Urinary bladder (tissue), 4 donors: ENCODE data around the gene COL5A2. TPM values are rescaled to one million over a fixed set of nuclear protein-coding genes. Genes with fewer than 3 reads are reported as not detected.

Source experiments
- DNase-seq: peaks from one replicate; pipeline ENCODE4 v3.0.0-alpha.2; 2015; ENCODE audit errors: extremely low spot score
- H3K27ac ChIP-seq: one replicate; pipeline ENCODE4 v1.5.1; 2013; ENCODE audit warnings: low read depth, mild to moderate bottlenecking, moderate library complexity
- H3K36me3 ChIP-seq: one replicate; pipeline ENCODE4 v1.6.1; 2013; ENCODE audit warnings: mild to moderate bottlenecking, moderate library complexity; ENCODE audit not compliant: insufficient read depth
- H3K4me1 ChIP-seq: one replicate; pipeline ENCODE4 v1.6.1; 2013; ENCODE audit warnings: mild to moderate bottlenecking, moderate library complexity; ENCODE audit not compliant: insufficient read depth
- H3K4me3 ChIP-seq: one replicate; pipeline ENCODE4 v1.5.1; 2013; ENCODE audit warnings: low read depth, low read length
- WGBS: extraction: QIAGEN DNeasy Blood & Tissue Kit; methylation state at CpG from one replicate; pipeline ENCODE4 v1.1.7; 2013; 5-methylcytosine and 5-hydroxymethylcytosine counted together
- polyA plus RNA-seq: library from polyadenylated mRNA; stranded (reverse); fragments of 200-250 nt; gene quantifications from one replicate; pipeline ENCODE4 v1.2.3, GENCODE V29; 2013
- total RNA-seq: library from RNA; depleted of rRNA; stranded (reverse); fragments of >200 nt; gene quantifications from one replicate; pipeline ENCODE4 v1.2.3, GENCODE V29; 2014
- donor health status: healthy with polysubstance abuse.
- donor health status: healthy.

COL5A2 gene
- total and polyA plus RNA-seq, 2 donors: 112 to 964 TPM

DNA sequence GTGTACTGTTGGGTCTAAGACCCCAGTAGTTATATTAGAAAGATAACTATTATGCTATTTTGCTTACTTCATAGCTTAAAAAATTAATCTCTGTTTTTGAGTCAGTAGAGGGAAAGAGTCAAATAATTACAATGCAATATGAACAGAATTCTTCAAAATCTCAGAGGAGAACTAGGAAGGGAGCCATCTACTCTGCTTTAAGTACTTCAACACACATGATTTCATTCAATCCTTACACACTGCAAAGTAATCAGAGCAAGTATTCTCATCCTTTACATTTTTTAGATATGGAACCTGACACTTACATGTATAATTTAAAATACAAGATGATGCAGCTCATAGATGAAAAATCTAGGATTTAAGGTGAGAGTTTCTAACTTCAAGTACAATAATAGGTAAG lies 27.7 kb downstream of the COL5A2 start:
- DNase-seq: no peak
- H3K4me3 ChIP-seq: no peak overlapping the region
- H3K27ac ChIP-seq: no peak overlapping the region
- H3K4me1 ChIP-seq: no peaks in the 10 kb centered on the region
- no peaks in the 10 kb centered on the region for H3K36me3 ChIP-seq

DNA sequence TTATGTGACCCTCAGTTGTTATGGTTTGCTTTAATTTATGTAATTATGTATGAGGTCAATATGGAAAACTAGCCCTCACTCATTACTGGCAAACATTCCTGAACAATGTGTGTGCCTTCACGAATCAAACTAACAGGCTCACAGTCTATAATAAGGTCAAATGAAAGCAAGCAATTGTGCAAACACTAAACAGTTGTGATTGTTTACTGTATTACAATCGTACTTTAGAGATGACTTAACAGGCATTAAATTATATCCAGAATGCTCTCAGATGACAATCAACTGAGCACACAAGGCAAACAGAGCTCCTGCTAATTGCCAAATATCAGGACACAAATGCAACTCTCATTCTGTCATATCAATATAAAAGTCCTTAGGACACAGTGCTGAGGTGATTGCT lies 29.5 kb downstream of the COL5A2 start:
- Histone ChIP-seq H3K4me1 (no peaks in the 10 kb centered on the region), H3K27ac (no peak overlapping the region), H3K4me3 (no peak overlapping the region), H3K36me3 (no peaks in the 10 kb centered on the region)
- WGBS: 9% methylated on average over 2 of the region's 2 CpGs
- DNase-seq: no peak

GRCh38 chr2:189147989-189148388 lies 31.6 kb downstream of the COL5A2 start:
- DNase-seq: no peak
- Histone ChIP-seq H3K4me3 (no peak overlapping the region), H3K36me3 (no peaks in the 10 kb centered on the region), H3K27ac (no peak overlapping the region), H3K4me1 (no peaks in the 10 kb centered on the region)
- 99% methylated on average over 1 of the region's 1 CpG for WGBS

- DNase-seq: no peak
- WGBS: 83% methylated on average over 2 of the region's 2 CpGs
- H3K4me1 ChIP-seq: no peaks in the 10 kb centered on the region
- no peaks in the 10 kb centered on the region for H3K36me3 ChIP-seq
- H3K4me3 ChIP-seq: no peak overlapping the region
- H3K27ac ChIP-seq: no peak overlapping the region
Observed at GRCh38 chr2:189147361-189147760, 32.2 kb downstream of the COL5A2 start.

DNA sequence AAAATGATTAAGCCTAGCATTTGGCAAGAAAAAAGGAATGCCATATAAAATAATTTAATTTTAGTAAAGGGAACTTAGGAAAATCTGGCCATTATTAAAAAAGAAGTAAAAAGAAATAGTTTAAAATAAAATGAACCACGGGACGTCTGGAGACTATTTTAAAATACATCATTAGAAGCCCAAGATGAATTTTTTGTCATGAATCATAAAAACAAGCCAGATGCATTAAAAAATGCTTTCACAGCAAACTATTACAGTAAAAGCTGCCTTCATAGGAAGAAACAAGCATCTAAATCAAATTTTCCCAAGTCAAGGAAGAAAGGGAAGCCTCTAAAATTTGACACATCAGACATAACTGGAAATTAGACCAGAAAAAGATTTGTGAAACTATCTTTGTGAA lies 33.0 kb downstream of the COL5A2 start:
- no peaks in the 10 kb centered on the region for H3K4me1 ChIP-seq
- no peak overlapping the region for H3K4me3 ChIP-seq
- no peak overlapping the region for H3K27ac ChIP-seq
- WGBS: 36% methylated on average over 2 of the region's 2 CpGs
- no peak for DNase-seq
- H3K36me3 ChIP-seq: no peaks in the 10 kb centered on the region

GRCh38 chr2:189144700-189145211 lies 34.8 kb downstream of the COL5A2 start:
- WGBS: 76% methylated on average over 3 of the region's 3 CpGs
- no peak for DNase-seq

DNA sequence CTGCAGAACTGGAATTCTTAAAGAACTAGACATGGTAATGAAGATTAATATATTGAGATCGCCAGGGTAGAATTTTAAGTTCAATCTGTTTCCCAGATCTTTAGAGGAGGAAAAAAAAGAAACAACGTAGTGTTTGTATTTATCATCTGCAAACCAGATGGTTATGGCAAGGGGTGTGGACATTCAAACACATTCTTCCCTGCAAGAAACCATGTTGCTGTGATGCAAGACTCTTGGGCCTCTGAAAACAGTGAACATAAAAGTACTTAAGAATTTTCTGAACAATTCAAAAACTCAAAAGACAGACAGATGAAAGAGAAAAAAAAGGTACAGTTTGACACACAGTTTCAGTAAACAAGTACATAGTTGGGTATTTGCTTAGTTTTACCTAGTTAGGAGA lies 35.6 kb downstream of the COL5A2 start:
- 52% methylated on average over 2 of the region's 2 CpGs for WGBS
- no peak overlapping the region for H3K4me3 ChIP-seq
- H3K27ac ChIP-seq: no peak overlapping the region
- DNase-seq: no peak
- no peaks in the 10 kb centered on the region for H3K36me3 ChIP-seq
- no peaks in the 10 kb centered on the region for H3K4me1 ChIP-seq

More at GRCh38 chr2:189144700-189145211, 34.8 kb downstream of the COL5A2 start:
- Histone ChIP-seq H3K36me3 (no peaks in the 10 kb centered on the region), H3K27ac (no peak overlapping the region), H3K4me1 (no peaks in the 10 kb centered on the region), H3K4me3 (no peak overlapping the region)

DNA sequence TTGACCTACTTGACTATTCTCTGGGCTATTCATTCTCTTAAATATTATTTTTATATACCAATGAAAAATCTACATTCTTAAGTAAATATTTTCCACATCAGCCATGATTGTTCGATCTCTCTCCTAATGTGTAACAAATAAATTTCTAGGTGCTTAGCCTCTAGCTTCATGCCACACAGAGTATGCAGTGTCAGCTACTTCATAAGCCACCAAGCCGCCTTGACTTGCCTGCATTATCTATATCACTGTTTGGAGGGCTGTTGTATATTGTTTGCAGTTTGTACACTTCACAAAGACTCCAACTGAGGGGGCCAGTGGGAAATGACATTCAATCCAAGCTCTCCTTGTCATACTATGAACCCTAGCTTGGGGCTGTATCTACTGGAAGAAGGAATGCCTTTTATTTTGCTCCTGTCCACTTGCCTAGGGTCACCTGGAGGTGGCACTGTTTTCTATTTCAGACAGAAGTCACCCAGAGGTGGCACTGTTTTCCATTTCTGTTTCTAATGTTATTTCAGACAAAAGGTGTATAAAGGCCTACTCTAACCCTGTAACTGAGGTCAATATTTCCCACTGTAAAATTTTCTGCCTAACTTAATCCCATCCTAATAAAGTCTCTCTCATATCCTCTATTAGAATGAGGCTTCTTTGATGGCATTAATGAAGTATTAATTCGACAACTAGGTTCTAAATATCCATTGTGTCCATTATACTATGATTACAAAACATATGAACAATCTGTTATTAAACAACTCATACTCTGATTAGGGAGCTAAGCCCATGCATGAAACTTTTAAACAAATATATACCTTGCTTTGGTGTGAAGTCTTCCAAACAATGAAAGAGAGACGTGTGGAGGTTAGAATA lies 36.4 kb downstream of the COL5A2 start:
- no peaks in the 10 kb centered on the region for H3K36me3 ChIP-seq
- 94% methylated on average over 4 of the region's 4 CpGs for WGBS

GRCh38 chr2:189138800-189139199 lies 40.8 kb downstream of the COL5A2 start:
- no peak for DNase-seq
- 93% methylated on average over 5 of the region's 5 CpGs for WGBS
- Histone ChIP-seq H3K27ac (no peak overlapping the region), H3K4me1 (no peaks in the 10 kb centered on the region), H3K4me3 (no peak overlapping the region), H3K36me3 (no peaks in the 10 kb centered on the region)

More for the DNA sequence above, 36.4 kb downstream of the COL5A2 start:
- no peak overlapping the region for H3K27ac ChIP-seq
- no peak overlapping the region for H3K4me3 ChIP-seq
- H3K4me1 ChIP-seq: no peaks in the 10 kb centered on the region
- no peak for DNase-seq

DNA sequence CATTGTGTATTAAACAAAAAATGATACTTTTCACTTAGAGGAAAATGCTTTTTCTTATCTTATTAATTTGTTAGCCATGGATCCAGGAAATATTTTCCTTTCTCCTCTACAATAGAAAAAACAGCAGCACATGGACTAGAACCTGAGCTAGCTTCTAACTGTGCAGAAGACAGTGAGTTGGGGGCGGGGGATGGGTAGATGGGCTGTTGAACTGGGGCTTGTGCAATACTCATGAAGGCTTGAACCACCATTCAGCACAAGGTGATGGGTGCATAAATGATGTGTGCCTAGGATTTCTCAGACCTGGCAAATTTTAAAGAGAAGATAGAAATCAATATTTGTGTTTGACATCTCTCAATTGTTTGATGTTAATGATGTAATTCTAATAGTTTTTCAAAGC lies 42.0 kb downstream of the COL5A2 start:
- WGBS: 98% methylated on average over 1 of the region's 1 CpG
- Histone ChIP-seq H3K36me3 (no peaks in the 10 kb centered on the region), H3K27ac (no peak overlapping the region), H3K4me1 (no peaks in the 10 kb centered on the region), H3K4me3 (no peak overlapping the region)
- no peak for DNase-seq

GRCh38 chr2:189134485-189134884 lies 45.1 kb downstream of the COL5A2 start:
- 74% methylated on average over 4 of the region's 4 CpGs for WGBS
- no peak overlapping the region for H3K27ac ChIP-seq
- no peak overlapping the region for H3K4me3 ChIP-seq
- DNase-seq: no peak
- no peaks in the 10 kb centered on the region for H3K36me3 ChIP-seq
- no peaks in the 10 kb centered on the region for H3K4me1 ChIP-seq

DNA sequence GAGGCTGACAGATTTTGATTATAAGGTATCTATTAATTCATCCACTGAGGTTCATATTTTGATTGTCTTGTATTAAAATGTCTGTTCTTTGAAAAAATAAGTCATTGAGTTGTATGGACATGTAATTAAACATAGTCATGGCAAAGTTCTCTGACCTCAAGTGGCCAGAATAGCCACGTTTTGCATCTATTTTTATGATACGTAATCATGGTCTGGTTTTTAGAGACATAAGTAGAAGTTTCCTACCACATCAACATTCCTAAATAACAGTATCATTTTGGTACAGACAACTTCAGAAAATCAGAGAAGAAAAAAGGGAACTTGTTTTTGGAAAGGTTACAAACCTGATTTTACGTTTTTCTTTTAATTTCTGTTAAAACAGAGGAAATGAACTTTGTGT lies 47.6 kb downstream of the COL5A2 start:
- H3K4me1 ChIP-seq: no peaks in the 10 kb centered on the region
- no peak overlapping the region for H3K27ac ChIP-seq
- H3K4me3 ChIP-seq: no peak overlapping the region
- no peak for DNase-seq
- no peaks in the 10 kb centered on the region for H3K36me3 ChIP-seq
- 77% methylated on average over 3 of the region's 3 CpGs for WGBS

DNA sequence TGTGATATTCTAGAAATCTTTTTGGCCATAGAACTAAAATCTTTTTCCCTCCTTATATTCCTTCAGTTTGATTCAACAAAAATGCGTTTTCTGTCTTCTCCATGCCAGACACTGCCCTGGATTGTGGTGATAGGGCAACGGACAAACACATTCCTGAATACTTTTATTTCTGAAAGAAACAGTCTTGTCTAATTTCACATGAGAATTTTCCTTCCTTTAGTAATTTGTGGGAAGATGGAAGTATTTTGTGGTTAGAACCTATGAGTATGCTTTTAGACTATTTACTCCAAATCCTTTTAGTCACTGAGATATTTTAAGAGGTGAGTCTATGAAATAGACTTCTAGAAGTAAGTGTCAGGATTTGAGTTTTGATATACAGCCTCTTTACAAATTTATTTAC lies 49.6 kb downstream of the COL5A2 start:
- WGBS: 64% methylated on average over 2 of the region's 2 CpGs
- H3K4me3 ChIP-seq: no peak overlapping the region
- H3K36me3 ChIP-seq: no peaks in the 10 kb centered on the region
- DNase-seq: no peak
- H3K4me1 ChIP-seq: no peaks in the 10 kb centered on the region
- no peak overlapping the region for H3K27ac ChIP-seq

DNA sequence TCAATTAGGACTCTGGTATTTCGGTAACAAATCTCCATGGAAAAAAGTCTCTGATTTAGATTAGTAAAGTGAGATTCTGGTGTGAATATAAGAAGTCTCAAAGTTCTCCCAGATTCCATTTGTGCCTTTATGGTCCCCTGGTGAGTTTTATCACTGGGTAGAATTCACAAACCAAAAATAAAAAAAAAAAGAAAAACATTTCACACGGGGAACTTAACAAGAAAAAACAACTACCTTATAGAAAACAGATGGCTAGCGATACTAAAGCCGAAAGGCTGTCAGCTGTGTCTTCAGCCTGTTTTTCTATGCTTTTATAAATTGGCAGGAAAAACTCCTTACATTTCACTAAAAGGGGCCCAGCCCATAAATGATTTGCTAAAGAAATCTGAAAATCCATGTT lies 50.6 kb downstream of the COL5A2 start:
- 60% methylated on average over 4 of the region's 4 CpGs for WGBS
- H3K36me3 ChIP-seq: no peaks in the 10 kb centered on the region
- H3K4me1 ChIP-seq: no peaks in the 10 kb centered on the region
- no peak overlapping the region for H3K4me3 ChIP-seq
- H3K27ac ChIP-seq: no peak overlapping the region
- DNase-seq: no peak
